PC-9 (cell line): ENCODE measurements around the gene PSMC3IP. TPM values are rescaled to one million over a fixed set of nuclear protein-coding genes. Genes with fewer than 3 reads are reported as not detected.

Experiments
- BruUV-seq: library from RNA; stranded (reverse); fragments of 400-500 nt; replicated peaks from 2 replicates; lab custom pipeline; 2021; lab: Mats Ljungman, UMichigan
- CTCF ChIA-PET: fragments of 300-600 bp; sonication (Branson Sonifier 250); formaldehyde crosslinking; loops from one replicate; lab custom pipeline; 2022; ENCODE audit warnings: antibody characterized with exemption; lab: Charles Lee
- POLR2A ChIA-PET: fragments of 300-600 bp; sonication (Branson Sonifier 250); formaldehyde crosslinking; loops from one replicate; lab custom pipeline; 2022; ENCODE audit warnings: antibody characterized with exemption; ENCODE audit not compliant: unreplicated experiment; lab: Charles Lee
- DNase-seq, 2 experiments: peaks; one replicate each; pipeline versions ENCODE4 v3.0.0 to v3.0.0-alpha.2; 2015 to 2022; ENCODE audit warnings: mixed read lengths in 1 of 2
- H2AFZ ChIP-seq: fragments of 200-600 bp; sonication (generic); 2 replicates; pipeline ENCODE4 v1.8.1; 2017; ENCODE audit warnings: antibody characterized with exemption
- H3F3A ChIP-seq: fragments of 200-600 bp; sonication (generic); 2 replicates; pipeline ENCODE4 v1.8.1; 2017; ENCODE audit warnings: antibody characterized with exemption, mild to moderate bottlenecking, low read depth; ENCODE audit not compliant: insufficient read depth
- H3K27ac ChIP-seq: fragments of 200-600 bp; sonication (generic); 2 replicates; pipeline ENCODE4 v1.6.1; 2016; ENCODE audit warnings: mixed run types
- H3K27me3 ChIP-seq: fragments of 200-600 bp; sonication (generic); 2 replicates; pipeline ENCODE4 v1.6.1; 2016; ENCODE audit warnings: low read depth, mixed run types; ENCODE audit not compliant: insufficient read depth
- H3K36me3 ChIP-seq: fragments of 200-600 bp; sonication (generic); 2 replicates; pipeline ENCODE4 v1.6.1; 2016; ENCODE audit warnings: low read depth, mixed run types
- H3K4me1 ChIP-seq: fragments of 200-600 bp; sonication (generic); replicated peaks from 2 replicates; pipeline ENCODE4 v1.6.1; 2016; ENCODE audit warnings: mixed run types; ENCODE audit not compliant: insufficient read depth
- H3K4me2 ChIP-seq: fragments of 200-600 bp; sonication (generic); 2 replicates; pipeline ENCODE4 v1.6.1; 2017; ENCODE audit warnings: mixed run types
- H3K4me3 ChIP-seq: fragments of 200-600 bp; sonication (generic); 2 replicates; pipeline ENCODE4 v1.6.1; 2016; ENCODE audit warnings: mixed run types
- H3K79me2 ChIP-seq: fragments of 200-600 bp; sonication (generic); 2 replicates; pipeline ENCODE4 v1.6.1; 2017; ENCODE audit warnings: low read depth, mixed run types
- H3K9me2 ChIP-seq: fragments of 200-600 bp; sonication (generic); 2 replicates; pipeline ENCODE4 v1.8.1; 2017; ENCODE audit warnings: mild to moderate bottlenecking; ENCODE audit not compliant: insufficient read depth
- H3K9me3 ChIP-seq: fragments of 200-600 bp; sonication (generic); 2 replicates; pipeline ENCODE4 v1.8.1; 2016; ENCODE audit warnings: low read depth; ENCODE audit not compliant: insufficient read depth
- H4K20me1 ChIP-seq: fragments of 200-600 bp; sonication (generic); 2 replicates; pipeline ENCODE4 v1.8.1; 2017; ENCODE audit not compliant: insufficient read depth
- EZH2 ChIP-seq: fragments of 200-600 bp; sonication (generic); IDR thresholded peaks from 2 replicates; pipeline ENCODE4 v1.8.0; 2017; ENCODE audit warnings: antibody characterized with exemption, low read depth
- intact Hi-C: fragments of 100-400 bp; cut with micrococcal nuclease; formaldehyde crosslinking; loops from one replicate; pipeline ENCODE4 v1.10.0; 2022; ENCODE audit not compliant: unreplicated experiment
- total RNA-seq: library from RNA; stranded (reverse); gene quantifications from 2 replicates; pipeline ENCODE4 v1.2.3, GENCODE V29; 2021
- TF ChIP-seq, protein P1 (sequence below): fragments of 200-600 bp; sonication (generic); conservative IDR thresholded peaks from 2 replicates; pipeline ENCODE4 v1.6.1; 2017; ENCODE audit warnings: mixed run types, antibody characterized with exemption, mild to moderate bottlenecking, moderate library complexity

PSMC3IP gene
- total RNA-seq, 1 experiment from 2014 or later, result 13.4 TPM

- Histone ChIP-seq H3K9me3 (no peaks in the 10 kb centered on the region), H3K27me3 (no peaks in the 10 kb centered on the region), H3K4me3 (no peak overlapping the region), H2AFZ (no peak overlapping the region), H3K4me1 (peaks cover 21% of the 10 kb centered on the region), H3F3A (peaks cover 58% of the 10 kb centered on the region), H4K20me1 (no peaks in the 10 kb centered on the region), H3K9me2 (no peaks in the 10 kb centered on the region), H3K79me2 (peaks cover 42% of the 10 kb centered on the region), H3K36me3 (peaks cover 23% of the 10 kb centered on the region), H3K4me2 (peak overlapping the region; percentile 78; the same call in 1 of the 2 replicates), H3K27ac (no peak overlapping the region)
- no peak for DNase-seq
- POLR2A ChIA-PET, result no interaction called here
- no TSS peak for BruUV-seq
- intact Hi-C loops, result no loop called here
- no peak for TF ChIP-seq EZH2
- TF ChIP-seq, protein P1, sequence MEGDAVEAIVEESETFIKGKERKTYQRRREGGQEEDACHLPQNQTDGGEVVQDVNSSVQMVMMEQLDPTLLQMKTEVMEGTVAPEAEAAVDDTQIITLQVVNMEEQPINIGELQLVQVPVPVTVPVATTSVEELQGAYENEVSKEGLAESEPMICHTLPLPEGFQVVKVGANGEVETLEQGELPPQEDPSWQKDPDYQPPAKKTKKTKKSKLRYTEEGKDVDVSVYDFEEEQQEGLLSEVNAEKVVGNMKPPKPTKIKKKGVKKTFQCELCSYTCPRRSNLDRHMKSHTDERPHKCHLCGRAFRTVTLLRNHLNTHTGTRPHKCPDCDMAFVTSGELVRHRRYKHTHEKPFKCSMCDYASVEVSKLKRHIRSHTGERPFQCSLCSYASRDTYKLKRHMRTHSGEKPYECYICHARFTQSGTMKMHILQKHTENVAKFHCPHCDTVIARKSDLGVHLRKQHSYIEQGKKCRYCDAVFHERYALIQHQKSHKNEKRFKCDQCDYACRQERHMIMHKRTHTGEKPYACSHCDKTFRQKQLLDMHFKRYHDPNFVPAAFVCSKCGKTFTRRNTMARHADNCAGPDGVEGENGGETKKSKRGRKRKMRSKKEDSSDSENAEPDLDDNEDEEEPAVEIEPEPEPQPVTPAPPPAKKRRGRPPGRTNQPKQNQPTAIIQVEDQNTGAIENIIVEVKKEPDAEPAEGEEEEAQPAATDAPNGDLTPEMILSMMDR, result no peak
- CTCF ChIA-PET, result interaction anchor here (0.5 kb wide), 1 partner anchor 362 kb away, joined by 4 read pairs; no protein-coding TSS in a partner anchor
Measured at GRCh38 chr17:42568341-42569111, 9.0 kb downstream of the PSMC3IP start.

GRCh38 chr17:42566883-42567573 is 10.5 kb downstream of the PSMC3IP start, which contains the start of gene MLX:
Gene MLX, plus strand, starts transcription at chr17:42567100. Its CDS starts 25 bp downstream, at chr17:42567125.
- no TSS peak for BruUV-seq
- H3F3A ChIP-seq, result peaks cover 66% of the 10 kb centered on the region
- H3K27ac ChIP-seq, result no peak within 1 kb of the TSS
- peak within 1 kb of the TSS; percentile 78 for H3K4me2 ChIP-seq
- peak; percentile 74 to 87 for DNase-seq
- H3K36me3 ChIP-seq, result peaks cover 20% of the 10 kb centered on the region
- intact Hi-C loops, result no loop called here
- H3K27me3 ChIP-seq, result no peaks in the 10 kb centered on the region
- ChIA-PET POLR2A (no interaction called here), CTCF (interaction anchor here (0.7 kb wide), 2 partner anchors 10 to 449 kb away, joined by 4 read pairs; partner anchors contain the start of gene PSMC3IP)
- no peaks in the 10 kb centered on the region for H3K9me3 ChIP-seq
- no peak for TF ChIP-seq EZH2
- TF ChIP-seq, protein P1, result no peak
- no peaks in the 10 kb centered on the region for H4K20me1 ChIP-seq
- H3K4me1 ChIP-seq, result peaks cover 26% of the 10 kb centered on the region
- H3K4me3 ChIP-seq, result peak within 1 kb of the TSS; percentile 58
- H2AFZ ChIP-seq, result peak within 1 kb of the TSS; percentile 82
- no peaks in the 10 kb centered on the region for H3K9me2 ChIP-seq
- peaks cover 57% of the 10 kb centered on the region for H3K79me2 ChIP-seq

- POLR2A ChIA-PET, result no interaction called here
- H4K20me1 ChIP-seq, result no peaks in the 10 kb centered on the region
- H3K4me3 ChIP-seq, result peak overlapping the region; percentile 58; the same call in 1 of the 2 replicates
- intact Hi-C loops, result no loop called here
- H3K27me3 ChIP-seq, result no peaks in the 10 kb centered on the region
- peak overlapping the region; percentile 78 for H3K4me2 ChIP-seq
- peaks cover 62% of the 10 kb centered on the region for H3K79me2 ChIP-seq
- CTCF ChIA-PET, result interaction anchor here (0.9 kb wide), 1 partner anchor 12 kb away, joined by 8 read pairs; no protein-coding TSS in a partner anchor
- H3K4me1 ChIP-seq, result peaks cover 30% of the 10 kb centered on the region
- peaks cover 20% of the 10 kb centered on the region for H3K36me3 ChIP-seq
- H3K27ac ChIP-seq, result no peak overlapping the region
- BruUV-seq, result no TSS peak
- H2AFZ ChIP-seq, result no peak overlapping the region
- no peaks in the 10 kb centered on the region for H3K9me2 ChIP-seq
- no peaks in the 10 kb centered on the region for H3K9me3 ChIP-seq
- no peak for TF ChIP-seq EZH2
- TF ChIP-seq, protein P1, result no peak
- no peak for DNase-seq
- peaks cover 68% of the 10 kb centered on the region for H3F3A ChIP-seq
Measured at GRCh38 chr17:42566215-42566882, 11.2 kb downstream of the PSMC3IP start.
